GM19239 (cell line): Measurements from ENCODE around the gene REC8.

ENCODE experiments used
- DNase-seq: peaks from one replicate; pipeline ENCODE4 v3.0.0; 2011; ENCODE audit warnings: low spot score; ENCODE audit not compliant: insufficient read length
- FAIRE-seq: peaks from 2 replicates; lab custom pipeline; 2011; peaks lifted over from hg19 to GRCh38; lab: Jason Lieb, UNC

The REC8 gene

GRCh38 chr14:24179961-24180796 is 8.3 kb downstream of the REC8 start:
- DNase-seq (no peak), FAIRE-seq (no peak)

- FAIRE-seq: no peak
These were observed 9.6 kb downstream of the REC8 start for GRCh38 chr14:24181371-24182077.

GRCh38 chr14:24182110-24182882 is 10.4 kb downstream of the REC8 start:
- FAIRE-seq: no peak

More at GRCh38 chr14:24181371-24182077, 9.6 kb downstream of the REC8 start:
- DNase-seq: no peak

GRCh38 chr14:24183014-24183481 is 11.2 kb downstream of the REC8 start:
- FAIRE-seq: no peak
- no peak for DNase-seq

More at GRCh38 chr14:24182110-24182882, 10.4 kb downstream of the REC8 start:
- no peak for DNase-seq

- FAIRE-seq: no peak
These were observed 12.5 kb downstream of the REC8 start for GRCh38 chr14:24184104-24184970.

GRCh38 chr14:24185026-24185425 is 13.1 kb downstream of the REC8 start:
- no peak for FAIRE-seq
- DNase-seq: no peak

More at GRCh38 chr14:24184104-24184970, 12.5 kb downstream of the REC8 start:
- no peak for DNase-seq

- no peak for FAIRE-seq
These were observed 13.9 kb downstream of the REC8 start for GRCh38 chr14:24185741-24186140.

GRCh38 chr14:24186831-24187538 is 15.1 kb downstream of the REC8 start:
- FAIRE-seq: no peak

More at GRCh38 chr14:24185741-24186140, 13.9 kb downstream of the REC8 start:
- DNase-seq: no peak

GRCh38 chr14:24187539-24187915 is 15.6 kb downstream of the REC8 start:
- DNase-seq (no peak), FAIRE-seq (no peak)

More at GRCh38 chr14:24186831-24187538, 15.1 kb downstream of the REC8 start:
- DNase-seq: no peak

GRCh38 chr14:24188251-24189058 is 16.6 kb downstream of the REC8 start, which contains the start of gene IPO4:
Gene IPO4 (minus strand): TSS chr14:24188816. CDS start chr14:24188787, 29 bp downstream.
- FAIRE-seq: peak; percentile 82
- peak; percentile 99 for DNase-seq

- DNase-seq (no peak), FAIRE-seq (no peak)
These were observed 17.1 kb downstream of the REC8 start for GRCh38 chr14:24189059-24189375.

GRCh38 chr14:24189460-24189859 is 17.6 kb downstream of the REC8 start:
- no peak for DNase-seq
- no peak for FAIRE-seq

- FAIRE-seq (no peak), DNase-seq (no peak)
These were observed 18.5 kb downstream of the REC8 start for GRCh38 chr14:24190416-24190815.

GRCh38 chr14:24192933-24193332 is 21.1 kb downstream of the REC8 start:
- no peak for DNase-seq
- FAIRE-seq: no peak

- no peak for DNase-seq
- peak; percentile 64 for FAIRE-seq
These were observed 22.4 kb downstream of the REC8 start for GRCh38 chr14:24194186-24194872.

- no peak for DNase-seq
- no peak for FAIRE-seq
These were observed 22.9 kb downstream of the REC8 start for GRCh38 chr14:24194873-24195185.

GRCh38 chr14:24195186-24196070 is 23.5 kb downstream of the REC8 start, which contains the start of gene TM9SF1:
Gene TM9SF1 (minus strand): TSS chr14:24195441. CDS start chr14:24195019, 422 bp downstream.
- DNase-seq (peak; percentile 91), FAIRE-seq (peak; percentile 82)
